Suprapubic skin (tissue), 4 donors: Measurements from ENCODE around the gene PRSS27.

Experiments used
- CTCF ChIP-seq, 2 donors: fragments of 200-600 bp in 1 of 2; fragments of 450-650 bp in 1 of 2; sonication (generic) in 1 of 2; IDR thresholded peaks; one replicate each; pipeline ENCODE4 v1.5.1; 2016 to 2019; ENCODE audit warnings: antibody characterized with exemption in 2 of 2, mild to moderate bottlenecking in 1 of 2, moderate library complexity in 1 of 2
- EP300 ChIP-seq: sonication (generic); formaldehyde crosslinking; IDR thresholded peaks from one replicate; pipeline ENCODE4 v1.6.1; 2017; ENCODE audit warnings: antibody characterized with exemption
- POLR2A ChIP-seq, 2 donors: fragments of 450-650 bp; IDR thresholded peaks; one replicate each; pipeline ENCODE4 v1.6.1; 2017; ENCODE audit warnings: antibody characterized with exemption in 2 of 2, mild to moderate bottlenecking in 2 of 2, moderate library complexity in 2 of 2
- POLR2AphosphoS5 ChIP-seq, 3 donors: sonication (generic); formaldehyde crosslinking; IDR thresholded peaks; one replicate each; pipeline ENCODE4 v1.6.1; 2017; ENCODE audit warnings: antibody characterized with exemption in 3 of 3

GRCh38 chr16:2737895-2738418 lies 17.9 kb upstream of the PRSS27 start:
- TF ChIP-seq CTCF (IDR thresholded peaks at IDR 0.05), result no peak
- TF ChIP-seq EP300, result no peak
- TF ChIP-seq POLR2AphosphoS5 (IDR thresholded peaks at IDR 0.05), result no peak
- TF ChIP-seq POLR2A (IDR thresholded peaks at IDR 0.05), result no peak
